ENCODE measurements around the gene M6PR.

DNA sequence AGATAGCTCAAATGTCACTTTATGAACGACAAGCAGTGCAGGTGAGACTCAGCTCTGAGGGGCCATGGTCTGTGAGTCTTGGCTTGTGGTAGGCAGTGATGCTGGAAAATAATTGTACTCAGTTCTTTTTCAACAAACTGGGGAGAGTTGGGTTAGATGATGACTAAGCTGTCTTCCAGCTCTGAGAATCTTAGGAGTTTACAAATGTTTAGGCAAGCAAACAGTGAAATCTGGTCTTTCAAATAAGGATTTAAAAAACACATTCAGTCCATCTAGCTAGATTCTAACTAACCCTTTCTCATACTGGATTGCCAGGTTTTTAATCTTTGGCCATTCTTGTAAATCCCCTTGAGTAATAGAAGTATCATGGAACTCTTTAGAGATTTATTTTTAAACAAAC is 31.7 kb downstream of the M6PR start:
- TF ChIP-seq CTCF (IDR thresholded peaks at IDR 0.05), result no peak
- TF ChIP-seq POLR2A (IDR thresholded peaks at IDR 0.05), result no peak

All from uterus (tissue), 2 donors.